GM12801 (cell line): ENCODE measurements around the gene LUC7L.

ENCODE experiments used
- CTCF ChIP-seq: IDR thresholded peaks from one replicate; pipeline ENCODE4 v1.5.1; 2011; ENCODE audit warnings: control low read depth; ENCODE audit not compliant: insufficient read length; ENCODE audit errors: extremely low read depth

Gene LUC7L, protein sequence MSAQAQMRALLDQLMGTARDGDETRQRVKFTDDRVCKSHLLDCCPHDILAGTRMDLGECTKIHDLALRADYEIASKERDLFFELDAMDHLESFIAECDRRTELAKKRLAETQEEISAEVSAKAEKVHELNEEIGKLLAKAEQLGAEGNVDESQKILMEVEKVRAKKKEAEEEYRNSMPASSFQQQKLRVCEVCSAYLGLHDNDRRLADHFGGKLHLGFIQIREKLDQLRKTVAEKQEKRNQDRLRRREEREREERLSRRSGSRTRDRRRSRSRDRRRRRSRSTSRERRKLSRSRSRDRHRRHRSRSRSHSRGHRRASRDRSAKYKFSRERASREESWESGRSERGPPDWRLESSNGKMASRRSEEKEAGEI

GRCh38 chr16:228852-229730 lies at the start of gene LUC7L:
LUC7L (minus strand) TSS chr16:229449; CDS start chr16:229339, 110 bp downstream.
- no peak for TF ChIP-seq CTCF

- no peak for TF ChIP-seq CTCF
These were observed 49.7 kb upstream of the LUC7L start for GRCh38 chr16:278863-279366.

DNA sequence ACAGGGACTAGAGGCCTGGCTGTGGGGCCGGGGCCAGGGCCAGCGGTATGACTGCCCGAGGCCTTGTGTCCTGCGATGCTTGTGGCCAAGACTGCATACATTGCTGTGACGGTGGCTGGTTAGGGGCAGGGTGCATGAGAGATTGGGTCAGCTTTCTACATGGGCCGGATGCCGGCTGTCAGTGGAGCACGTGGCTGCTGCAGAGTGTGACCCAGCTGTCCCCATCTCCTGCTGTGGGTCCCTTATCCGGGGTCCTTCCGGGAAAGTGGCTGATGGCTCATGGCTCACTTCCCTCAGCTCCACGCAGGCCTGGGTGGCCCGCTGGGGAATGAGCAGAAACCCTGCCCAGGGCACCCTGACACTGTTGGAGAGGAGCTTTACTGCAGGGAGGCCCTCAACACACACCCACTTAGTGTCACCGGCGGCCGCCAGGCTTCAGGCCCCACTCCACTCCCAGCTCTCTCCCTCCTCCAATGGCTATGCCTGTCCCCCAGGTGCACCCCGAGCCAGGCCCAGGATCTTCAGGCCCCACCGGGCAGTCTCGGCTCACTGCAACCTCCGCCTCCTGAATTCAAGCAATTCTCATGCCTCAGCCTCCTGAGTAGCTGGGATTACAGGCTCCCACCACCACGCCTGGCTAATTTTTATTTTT lies 47.3 kb upstream of the LUC7L start:
- TF ChIP-seq CTCF = no peak

DNA sequence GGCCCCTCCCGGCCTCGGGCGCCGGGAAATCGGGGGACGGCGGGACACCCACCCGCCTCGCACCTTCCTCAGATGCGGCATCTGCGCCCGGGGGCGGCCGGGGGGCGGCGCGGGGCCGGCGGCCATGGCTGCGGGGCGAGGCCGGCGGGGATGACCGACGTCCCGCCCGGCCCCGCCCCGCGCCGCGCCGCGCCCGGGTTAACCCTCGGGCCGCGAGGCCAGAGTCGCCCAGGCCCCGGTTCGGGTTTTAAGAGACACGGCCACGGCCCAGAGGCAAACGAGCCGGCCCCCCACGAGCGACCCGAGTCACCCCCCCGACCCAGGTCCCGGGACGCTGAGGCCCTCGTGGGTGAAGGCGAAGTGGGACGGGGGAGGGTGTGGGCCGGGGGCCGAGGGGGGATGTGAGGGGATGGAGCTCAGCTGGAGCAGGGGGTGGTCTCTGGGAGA lies 46.6 kb upstream of the LUC7L start, which contains the start of gene RGS11:
Gene RGS11 (minus strand): TSS at position 159 of the 447 bp plus-strand sequence. CDS start 33 bp downstream, at position 126.
- no peak for TF ChIP-seq CTCF

GRCh38 chr16:275041-275641 lies 45.9 kb upstream of the LUC7L start:
- no peak for TF ChIP-seq CTCF

GRCh38 chr16:273547-274421 lies 44.5 kb upstream of the LUC7L start:
- TF ChIP-seq CTCF = no peak
